Stimulated activated naive CD8-positive, alpha-beta T cell treated with anti-CD3 and anti-CD28 coated beads, Interleukin-15, amount 100 ng/mL, for 72 hours (primary cell): ENCODE results near the gene LASP1NB.

Experiments used
- ATAC-seq: fragments of 150-1000 bp; cut with Tn5 transposase; 2 replicates; pipeline ENCODE4 v1.10.0; 2021; ENCODE audit warnings: mild to moderate bottlenecking, moderate library complexity
- DNase-seq, 2 donors: peaks; one replicate each; pipeline ENCODE4 v3.0.0; 2021 to 2022
- H3K27ac Mint-ChIP-seq, 2 donors: one replicate each; pipeline ENCODE4 v1.8.0; 2022; ENCODE audit warnings: mild to moderate bottlenecking in 2 of 2, mixed read lengths in 2 of 2, moderate library complexity in 2 of 2
- H3K27me3 Mint-ChIP-seq: one replicate; pipeline ENCODE4 v1.8.0; 2022; ENCODE audit warnings: mixed read lengths
- H3K4me1 Mint-ChIP-seq: one replicate; pipeline ENCODE4 v1.8.0; 2022; ENCODE audit warnings: mild to moderate bottlenecking, mixed read lengths
- H3K4me3 Mint-ChIP-seq, 2 donors: one replicate each; pipeline ENCODE4 v1.8.0; 2022; ENCODE audit warnings: mild to moderate bottlenecking in 2 of 2, mixed read lengths in 2 of 2, moderate library complexity in 1 of 2
- H3K9me3 Mint-ChIP-seq, 2 donors: one replicate each; pipeline ENCODE4 v1.8.0; 2022; ENCODE audit warnings: mixed read lengths in 2 of 2

LASP1NB gene

GRCh38 chr17:38925263-38925995, at the start of gene LASP1NB:
TSS of gene LASP1NB (plus strand) at chr17:38925614.
- peaks cover 53% of the 10 kb centered on the region for H3K4me1 Mint-ChIP-seq
- peak within 1 kb of the TSS; percentile 73 to 89 for H3K27ac Mint-ChIP-seq
- DNase-seq = peak; percentile 60 to 70
- ATAC-seq = peak; percentile 70
- peak within 1 kb of the TSS; percentile 55 to 86 for H3K4me3 Mint-ChIP-seq
- H3K9me3 Mint-ChIP-seq = no peaks in the 10 kb centered on the region
- no peaks in the 10 kb centered on the region for H3K27me3 Mint-ChIP-seq

GRCh38 chr17:38877130-38877851, 48.1 kb upstream of the LASP1NB start:
- Mint-ChIP-seq H3K27me3 (no peaks in the 10 kb centered on the region), H3K4me3 (peak overlapping the region; percentile 59 to 68), H3K9me3 (no peaks in the 10 kb centered on the region), H3K4me1 (peaks cover 99% of the 10 kb centered on the region), H3K27ac (peak overlapping the region; percentile 90 to 91)
- peak; percentile 52 for ATAC-seq
- peak in 1 of 2 donors; percentile 41 for DNase-seq

GRCh38 chr17:38879878-38880665, 45.3 kb upstream of the LASP1NB start:
- ATAC-seq = no peak
- no peak for DNase-seq
- Mint-ChIP-seq H3K9me3 (no peaks in the 10 kb centered on the region), H3K4me1 (peaks cover 97% of the 10 kb centered on the region), H3K4me3 (peak overlapping the region; percentile 72 to 77), H3K27me3 (no peaks in the 10 kb centered on the region), H3K27ac (peak overlapping the region; percentile 63 to 90)

GRCh38 chr17:38881600-38882191, 43.7 kb upstream of the LASP1NB start:
- DNase-seq = peak; percentile 71 to 85
- H3K27ac Mint-ChIP-seq = peak overlapping the region; percentile 84 to 97
- H3K9me3 Mint-ChIP-seq = no peaks in the 10 kb centered on the region
- H3K4me1 Mint-ChIP-seq = peaks cover 97% of the 10 kb centered on the region
- peak; percentile 89 for ATAC-seq
- H3K4me3 Mint-ChIP-seq = peak overlapping the region; percentile 45 to 81
- H3K27me3 Mint-ChIP-seq = no peaks in the 10 kb centered on the region

GRCh38 chr17:38882870-38883269, 42.5 kb upstream of the LASP1NB start:
- Mint-ChIP-seq H3K27me3 (no peaks in the 10 kb centered on the region), H3K4me1 (peaks cover 97% of the 10 kb centered on the region), H3K9me3 (no peaks in the 10 kb centered on the region), H3K27ac (peak overlapping the region; percentile 84 to 97), H3K4me3 (peak overlapping the region; percentile 45 to 81)
- DNase-seq = no peak
- ATAC-seq = no peak

GRCh38 chr17:38883592-38884526, 41.6 kb upstream of the LASP1NB start:
- peak overlapping the region; percentile 45 to 81 for H3K4me3 Mint-ChIP-seq
- ATAC-seq = no peak

GRCh38 chr17:38885044-38885727, 40.2 kb upstream of the LASP1NB start:
- Mint-ChIP-seq H3K27me3 (no peaks in the 10 kb centered on the region), H3K27ac (peak overlapping the region in 1 of 2 donors; percentile 78), H3K9me3 (no peaks in the 10 kb centered on the region), H3K4me3 (peak overlapping the region; percentile 45 to 63), H3K4me1 (peaks cover 97% of the 10 kb centered on the region)
- no peak for ATAC-seq
- DNase-seq = no peak

More at GRCh38 chr17:38883592-38884526, 41.6 kb upstream of the LASP1NB start:
- Mint-ChIP-seq H3K4me1 (peaks cover 97% of the 10 kb centered on the region), H3K27ac (peak overlapping the region; percentile 42 to 97), H3K27me3 (no peaks in the 10 kb centered on the region), H3K9me3 (no peaks in the 10 kb centered on the region)
- DNase-seq = no peak

GRCh38 chr17:38885728-38886642, 39.4 kb upstream of the LASP1NB start:
- no peaks in the 10 kb centered on the region for H3K27me3 Mint-ChIP-seq
- H3K4me3 Mint-ChIP-seq = peak overlapping the region; percentile 45 to 63
- H3K4me1 Mint-ChIP-seq = peaks cover 97% of the 10 kb centered on the region
- peak overlapping the region; percentile 76 to 81 for H3K27ac Mint-ChIP-seq
- no peaks in the 10 kb centered on the region for H3K9me3 Mint-ChIP-seq
- ATAC-seq = no peak
- no peak for DNase-seq

GRCh38 chr17:38886643-38887010, 38.8 kb upstream of the LASP1NB start:
- peaks cover 97% of the 10 kb centered on the region for H3K4me1 Mint-ChIP-seq
- no peaks in the 10 kb centered on the region for H3K9me3 Mint-ChIP-seq
- no peak for DNase-seq
- peak overlapping the region; percentile 76 to 81 for H3K27ac Mint-ChIP-seq
- no peaks in the 10 kb centered on the region for H3K27me3 Mint-ChIP-seq
- no peak for ATAC-seq
- peak overlapping the region in 1 of 2 donors; percentile 63 for H3K4me3 Mint-ChIP-seq

- no peak for ATAC-seq
- no peak for DNase-seq
- Mint-ChIP-seq H3K27ac (peak overlapping the region in 1 of 2 donors; percentile 88), H3K27me3 (no peaks in the 10 kb centered on the region), H3K9me3 (no peaks in the 10 kb centered on the region), H3K4me1 (peaks cover 97% of the 10 kb centered on the region), H3K4me3 (peak overlapping the region in 1 of 2 donors; percentile 48)
These were observed 36.6 kb upstream of the LASP1NB start for GRCh38 chr17:38888842-38889241.

- ATAC-seq = no peak
- no peak for DNase-seq
- H3K4me1 Mint-ChIP-seq = peaks cover 100% of the 10 kb centered on the region
- H3K4me3 Mint-ChIP-seq = peak overlapping the region; percentile 58 to 77
- H3K9me3 Mint-ChIP-seq = no peaks in the 10 kb centered on the region
- peak overlapping the region; percentile 83 to 91 for H3K27ac Mint-ChIP-seq
- H3K27me3 Mint-ChIP-seq = no peaks in the 10 kb centered on the region
These were observed 35.5 kb upstream of the LASP1NB start for GRCh38 chr17:38889745-38890409.

- peak overlapping the region; percentile 58 to 77 for H3K4me3 Mint-ChIP-seq
- ATAC-seq (peak; percentile 24), DNase-seq (no peak)
- H3K9me3 Mint-ChIP-seq = no peaks in the 10 kb centered on the region
- H3K27me3 Mint-ChIP-seq = no peaks in the 10 kb centered on the region
- peaks cover 96% of the 10 kb centered on the region for H3K4me1 Mint-ChIP-seq
- peak overlapping the region; percentile 83 to 91 for H3K27ac Mint-ChIP-seq
These were observed 35.0 kb upstream of the LASP1NB start for GRCh38 chr17:38890410-38890746.

GRCh38 chr17:38891441-38891840, 34.0 kb upstream of the LASP1NB start:
- no peaks in the 10 kb centered on the region for H3K9me3 Mint-ChIP-seq
- H3K4me1 Mint-ChIP-seq = peaks cover 96% of the 10 kb centered on the region
- H3K27ac Mint-ChIP-seq = peak overlapping the region in 1 of 2 donors; percentile 75
- DNase-seq (no peak), ATAC-seq (no peak)
- no peaks in the 10 kb centered on the region for H3K27me3 Mint-ChIP-seq
- peak overlapping the region; percentile 39 to 44 for H3K4me3 Mint-ChIP-seq
